GM18868 (cell line): Measurements from ENCODE around the gene ZNF385D.
A peak's percentile ranks its signal among the peaks of the same experiment; 100 is the strongest.
"Not testable (repeated sequence)": the region's sequence is repeated elsewhere in the genome, so short reads cannot be mapped to it uniquely, and the experiment has no call there.

Source experiments
- ATAC-seq: cut with Tn5 transposase; IDR thresholded peaks from one replicate; pipeline ENCODE4 v1.9.1; 2021; ENCODE audit warnings: mild to moderate bottlenecking, moderate library complexity; ENCODE audit not compliant: unreplicated experiment

The ZNF385D gene

GRCh38 chr3:21524133-21524532 is 226.9 kb downstream of the ZNF385D start:
- no peak for ATAC-seq

GRCh38 chr3:21520106-21520963 is 230.7 kb downstream of the ZNF385D start:
- ATAC-seq, result no peak

GRCh38 chr3:21517184-21517583 is 233.8 kb downstream of the ZNF385D start:
- ATAC-seq, result no peak

GRCh38 chr3:21515417-21515816 is 235.6 kb downstream of the ZNF385D start:
- no peak for ATAC-seq

- no peak for ATAC-seq
Observed at GRCh38 chr3:21509731-21510470, 241.1 kb downstream of the ZNF385D start.

GRCh38 chr3:21508246-21508645 is 242.8 kb downstream of the ZNF385D start:
- ATAC-seq, result no peak

GRCh38 chr3:21505711-21506460 is 245.1 kb downstream of the ZNF385D start:
- no peak for ATAC-seq

GRCh38 chr3:21502656-21503055 is 248.4 kb downstream of the ZNF385D start:
- ATAC-seq, result no peak

GRCh38 chr3:21500834-21501233 is 250.2 kb downstream of the ZNF385D start:
- no peak for ATAC-seq

- not testable (repeated sequence) for ATAC-seq
Observed at GRCh38 chr3:21490671-21491070, 260.3 kb downstream of the ZNF385D start.

- no peak for ATAC-seq
Observed at GRCh38 chr3:21487520-21487919, 263.5 kb downstream of the ZNF385D start.

GRCh38 chr3:21486024-21486935 is 264.7 kb downstream of the ZNF385D start:
- ATAC-seq, result not testable (repeated sequence)

- ATAC-seq, result peak; percentile 27
Observed at GRCh38 chr3:21484828-21485144, 266.2 kb downstream of the ZNF385D start.

GRCh38 chr3:21484057-21484827 is 266.8 kb downstream of the ZNF385D start:
- peak; percentile 73 for ATAC-seq

- no peak for ATAC-seq
Observed at GRCh38 chr3:21481991-21482390, 269.0 kb downstream of the ZNF385D start.

GRCh38 chr3:21477541-21478288 is 273.3 kb downstream of the ZNF385D start:
- ATAC-seq, result no peak

- no peak for ATAC-seq
Observed at GRCh38 chr3:21466476-21466875, 284.5 kb downstream of the ZNF385D start.

GRCh38 chr3:21464746-21465145 is 286.3 kb downstream of the ZNF385D start:
- no peak for ATAC-seq

GRCh38 chr3:21463319-21463718 is 287.7 kb downstream of the ZNF385D start:
- no peak for ATAC-seq
